Urothelium cell line (cell line): ENCODE measurements around the gene RFC1.

ENCODE experiments used
- DNase-seq: peaks from one replicate; pipeline ENCODE4 v3.0.0; 2011; ENCODE audit warnings: low spot score, mixed read lengths
- FAIRE-seq: peaks from 2 replicates; lab custom pipeline; 2011; peaks lifted over from hg19 to GRCh38; lab: Jason Lieb, UNC

The RFC1 gene

GRCh38 chr4:39255266-39255665 lies 110.9 kb downstream of the RFC1 start:
- DNase-seq = peak; percentile 67
- peak; percentile 96 for FAIRE-seq

DNA sequence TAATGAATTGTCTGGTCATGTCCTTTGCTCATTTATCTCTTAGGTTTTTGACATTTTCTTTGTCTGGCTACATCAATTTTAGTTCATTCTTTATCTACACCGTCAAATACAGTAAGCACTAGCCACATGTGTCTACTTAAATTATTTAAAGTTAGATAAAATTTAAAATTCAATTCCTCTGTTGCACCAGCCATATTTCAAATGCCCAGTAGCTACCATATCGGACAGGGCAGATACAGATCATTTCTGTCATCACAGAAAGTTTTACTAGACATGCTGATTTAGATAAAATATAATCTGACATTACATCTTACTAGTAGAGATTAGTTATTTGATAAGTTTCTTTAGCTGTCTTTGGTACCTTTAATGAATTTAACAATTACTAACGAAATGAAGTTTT lies 122.7 kb downstream of the RFC1 start:
- DNase-seq (no peak), FAIRE-seq (no peak)
